ENCODE data around the gene GFRA1.

DNA sequence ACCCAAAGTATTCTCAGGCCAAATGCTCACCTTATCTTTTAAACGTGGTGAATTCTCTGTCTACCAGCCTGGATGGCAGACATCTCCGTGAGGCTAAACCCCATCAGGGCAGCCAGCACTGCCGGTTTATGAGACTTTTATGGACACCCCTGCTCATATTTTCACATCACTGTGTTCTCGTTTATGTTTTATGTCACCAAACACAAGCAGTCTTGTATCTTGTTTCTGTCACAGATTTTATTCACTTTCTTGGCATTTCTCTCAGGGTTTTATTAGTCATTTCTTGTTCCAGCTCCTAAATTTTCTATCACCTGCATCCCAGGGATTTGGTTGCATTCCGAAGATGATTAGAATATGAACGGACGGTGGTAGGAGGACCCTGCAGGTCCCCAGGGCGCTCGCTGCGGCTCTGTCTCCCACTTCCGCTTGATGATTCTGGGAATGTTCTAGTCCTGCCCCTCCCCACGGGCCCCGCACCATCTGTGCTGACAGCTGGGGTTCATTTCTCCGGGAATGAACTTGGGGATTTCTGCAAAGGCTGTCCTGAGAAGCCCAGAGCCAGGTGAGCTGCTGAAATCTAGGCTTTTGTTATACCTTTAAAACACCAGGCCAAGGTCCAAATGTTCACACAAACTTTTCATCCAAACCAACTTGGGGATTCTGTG, 217.6 kb downstream of the GFRA1 start:
- TF ChIP-seq EZH2 (IDR thresholded peaks at IDR 0.05; ENCODE audit: borderline replicate concordance, low read length), result no peak
- TF ChIP-seq CTCF (IDR thresholded peaks at IDR 0.05; ENCODE audit: low read length), result no peak

All from OCI-LY1 (cell line).